ENCODE measurements around the gene CEP112. TPM values are rescaled to one million over a fixed set of nuclear protein-coding genes. Genes with fewer than 3 reads are reported as not detected.

CEP112 gene
- 10 to 100 TPM; 14.2 to 20.3 (median 14.3) TPM for polyA plus RNA-seq (ENCODE audit: insufficient read length in 4 of 4)

DNA sequence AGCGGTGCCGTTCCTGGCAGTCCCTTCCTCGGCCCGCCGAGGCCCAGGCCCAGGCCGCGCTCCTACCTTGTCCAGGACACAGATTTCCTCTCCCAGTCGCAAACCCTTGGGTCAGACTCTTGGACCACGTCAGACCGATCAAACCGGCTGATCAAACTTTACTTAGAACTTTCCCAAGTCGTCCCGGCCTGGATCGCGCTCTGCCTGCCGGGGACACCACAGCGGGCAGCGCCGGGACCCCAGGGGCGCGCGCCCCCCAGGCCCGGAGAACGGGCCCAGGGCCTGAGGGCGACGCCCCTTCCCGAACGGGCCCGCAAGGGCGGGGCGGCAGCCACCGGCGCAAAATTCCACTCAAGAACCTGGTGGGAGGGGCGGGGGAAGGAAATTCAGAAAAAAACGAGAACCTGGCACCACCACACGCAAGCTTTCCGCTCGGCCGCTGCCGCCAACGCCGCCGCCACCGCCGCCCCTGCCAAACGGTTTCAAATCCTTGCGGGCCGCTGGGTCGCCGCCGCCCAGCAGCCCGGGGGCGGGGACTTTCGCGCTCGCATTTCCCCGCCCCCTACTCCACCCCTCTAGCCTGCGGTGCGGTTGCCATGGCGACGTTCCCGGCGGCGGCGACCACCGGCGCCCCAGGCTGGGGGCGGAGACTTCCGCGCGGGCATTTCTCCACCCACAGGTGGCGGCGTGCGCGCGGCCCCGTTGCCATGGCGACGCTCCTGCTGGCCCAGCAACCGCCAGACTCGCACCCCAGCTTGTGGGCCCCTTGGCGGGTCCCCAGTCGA lies at the start of gene CEP112:
CEP112 (minus strand) TSS at position 541 of the 785 bp plus-strand sequence.
- peak; percentile 57 to 79 (median 68) for DNase-seq (ENCODE audit: low read depth in 4 of 4, low spot score in 2 of 4)

DNA sequence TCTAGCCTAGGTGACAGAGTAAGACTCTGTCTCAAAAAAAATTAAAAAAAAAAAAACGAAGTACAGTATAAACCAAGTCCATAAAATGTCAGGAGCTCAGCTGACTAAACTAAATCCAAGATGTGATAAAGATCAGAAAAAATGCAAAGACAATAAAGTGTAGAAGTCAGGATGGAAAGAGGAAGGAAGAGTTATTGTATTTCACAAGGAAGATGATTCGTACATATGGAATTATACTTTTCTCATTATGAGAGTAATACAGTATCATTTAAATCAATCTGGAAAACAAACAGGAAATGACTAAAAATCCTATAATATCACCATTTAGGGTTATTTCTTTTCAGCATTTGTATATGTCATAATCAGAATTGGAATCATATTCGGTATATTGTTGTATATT lies 48.7 kb upstream of the CEP112 start:
- DNase-seq (ENCODE audit: low read depth in 4 of 4, low spot score in 2 of 4), result no peak

DNA sequence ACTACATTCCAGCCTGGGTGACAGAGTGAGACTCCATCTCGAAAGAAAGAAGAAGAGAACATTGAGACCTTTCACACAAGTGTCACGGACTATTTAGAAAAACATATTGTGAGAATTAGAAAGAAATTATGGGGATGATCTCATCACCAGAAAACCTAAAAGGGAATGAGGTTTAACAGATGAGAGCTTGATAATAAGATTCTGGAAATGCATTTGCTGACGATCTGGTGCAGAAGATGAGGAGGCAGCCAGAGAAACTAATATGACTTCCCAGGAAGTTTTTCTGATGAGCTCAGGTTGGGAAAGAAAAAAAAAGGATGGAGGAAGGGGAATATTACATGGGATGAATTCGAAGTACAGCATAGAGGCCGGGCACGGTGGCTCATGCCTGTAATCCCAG lies 48.1 kb upstream of the CEP112 start:
- no peak for DNase-seq (ENCODE audit: low read depth in 4 of 4, low spot score in 2 of 4)

DNA sequence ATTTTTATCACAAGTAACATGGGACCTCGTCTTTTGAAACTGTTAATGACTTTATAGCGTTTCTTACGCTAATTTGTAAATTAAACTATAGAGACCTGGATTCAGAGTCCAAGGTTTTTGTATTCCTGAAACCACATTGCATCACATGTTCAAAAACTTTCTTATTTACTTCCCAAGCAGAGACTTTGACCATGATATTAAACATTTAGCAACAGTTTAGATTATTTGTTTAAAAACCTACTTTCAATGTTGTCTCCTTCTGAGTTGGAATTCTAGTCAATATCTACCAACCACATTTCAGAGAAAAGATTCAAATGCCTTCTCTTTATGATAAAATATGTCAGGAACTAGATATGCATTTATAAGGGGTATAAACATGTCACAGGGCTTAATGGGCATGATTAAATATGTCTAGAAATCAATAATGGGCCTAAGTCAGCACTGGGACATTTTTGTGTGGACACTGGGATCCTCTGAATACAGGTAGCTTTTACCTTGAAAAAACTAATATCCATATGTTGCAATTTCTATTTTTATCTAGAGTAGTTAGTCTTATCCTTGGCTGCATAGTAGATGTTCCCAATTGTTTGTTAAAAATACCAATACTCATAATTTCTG lies 43.6 kb upstream of the CEP112 start:
- no peak for DNase-seq (ENCODE audit: low read depth in 4 of 4, low spot score in 2 of 4)

DNA sequence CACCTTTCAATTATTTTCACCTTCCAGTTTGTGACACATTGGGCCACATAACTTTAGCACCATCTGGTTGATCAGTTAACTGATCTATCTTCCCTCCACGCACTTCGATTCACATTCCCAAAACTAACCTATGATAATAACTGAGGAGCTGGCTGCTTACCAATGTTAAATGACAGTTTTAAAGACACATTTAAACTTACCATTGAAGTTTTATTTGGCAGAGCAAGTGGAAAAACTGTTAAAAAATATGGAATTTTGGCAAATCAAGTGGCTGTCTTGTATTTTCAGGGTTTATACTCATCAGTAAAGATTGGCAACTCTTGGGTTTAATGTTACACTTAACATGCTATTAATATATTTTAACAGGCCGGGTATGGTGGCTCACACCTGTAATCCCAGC lies 42.7 kb upstream of the CEP112 start:
- DNase-seq (ENCODE audit: low read depth in 4 of 4, low spot score in 2 of 4), result no peak

DNA sequence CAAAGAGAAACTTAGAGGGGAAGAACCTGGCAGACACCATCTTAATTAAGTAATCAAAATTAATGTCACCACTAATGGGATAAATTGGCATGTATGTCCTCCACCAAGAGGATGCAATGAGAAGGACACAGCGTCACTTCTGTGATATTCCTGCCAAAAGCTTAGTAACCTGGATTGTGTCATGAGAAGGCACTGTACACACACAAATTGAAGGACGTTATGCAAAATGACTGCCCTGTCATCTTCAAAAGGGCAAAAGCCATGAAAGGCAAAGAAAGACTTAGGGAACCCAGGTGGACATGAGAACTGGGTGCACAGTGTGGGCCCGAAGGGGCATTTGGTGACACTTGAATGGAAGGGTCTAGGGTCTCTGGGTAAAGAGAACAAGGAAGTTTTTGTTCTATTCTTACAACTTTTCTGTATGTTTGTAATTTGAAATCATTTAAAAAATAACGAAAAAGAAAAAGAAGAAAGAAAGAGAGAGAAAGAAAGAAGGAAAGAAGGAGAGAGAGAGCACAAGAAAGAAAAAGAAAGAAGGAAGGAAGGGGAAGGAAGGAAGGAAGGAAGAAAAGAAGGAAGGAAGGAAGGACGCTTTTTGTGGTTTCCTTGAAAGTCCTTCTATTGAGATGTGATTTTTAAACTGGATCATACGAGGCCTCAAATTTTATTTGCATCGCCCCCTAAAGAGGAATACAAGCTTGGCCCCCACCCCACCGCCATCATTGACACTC lies 41.3 kb upstream of the CEP112 start:
- DNase-seq (ENCODE audit: low read depth in 4 of 4, low spot score in 2 of 4), result no peak

DNA sequence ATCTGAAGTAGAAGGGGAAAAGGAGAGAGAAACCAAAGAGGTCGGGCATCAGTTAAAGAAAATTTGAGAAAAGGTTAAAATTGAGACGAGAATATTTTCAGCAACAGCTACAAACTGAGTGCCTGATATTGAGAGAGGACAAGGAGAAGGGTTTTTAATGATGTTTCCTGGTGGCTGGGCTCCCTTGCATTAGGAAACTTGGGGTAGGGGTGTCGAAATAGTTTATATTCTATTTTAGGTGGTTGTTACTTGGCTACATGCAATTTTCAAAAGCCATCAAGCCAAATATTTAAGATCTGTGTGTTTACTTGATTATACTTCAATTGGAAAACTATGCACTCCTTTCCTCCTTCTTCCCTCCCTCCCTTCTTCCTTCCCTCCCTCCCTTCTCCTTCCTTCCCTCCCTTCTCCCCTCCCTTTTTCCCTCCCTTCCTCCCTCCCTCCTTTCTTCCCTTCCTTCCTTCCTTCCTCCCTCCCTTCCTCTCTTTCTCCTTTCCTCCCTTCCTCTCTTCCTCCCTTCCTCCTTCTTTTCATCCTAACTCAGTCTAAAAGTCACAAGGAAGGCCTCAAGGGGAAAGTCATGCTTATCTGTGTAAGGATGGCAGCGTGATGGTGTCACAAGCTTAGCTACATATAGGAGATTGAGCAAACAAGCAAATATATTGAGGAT lies 39.1 kb upstream of the CEP112 start:
- DNase-seq (ENCODE audit: low read depth in 4 of 4, low spot score in 2 of 4), result no peak

DNA sequence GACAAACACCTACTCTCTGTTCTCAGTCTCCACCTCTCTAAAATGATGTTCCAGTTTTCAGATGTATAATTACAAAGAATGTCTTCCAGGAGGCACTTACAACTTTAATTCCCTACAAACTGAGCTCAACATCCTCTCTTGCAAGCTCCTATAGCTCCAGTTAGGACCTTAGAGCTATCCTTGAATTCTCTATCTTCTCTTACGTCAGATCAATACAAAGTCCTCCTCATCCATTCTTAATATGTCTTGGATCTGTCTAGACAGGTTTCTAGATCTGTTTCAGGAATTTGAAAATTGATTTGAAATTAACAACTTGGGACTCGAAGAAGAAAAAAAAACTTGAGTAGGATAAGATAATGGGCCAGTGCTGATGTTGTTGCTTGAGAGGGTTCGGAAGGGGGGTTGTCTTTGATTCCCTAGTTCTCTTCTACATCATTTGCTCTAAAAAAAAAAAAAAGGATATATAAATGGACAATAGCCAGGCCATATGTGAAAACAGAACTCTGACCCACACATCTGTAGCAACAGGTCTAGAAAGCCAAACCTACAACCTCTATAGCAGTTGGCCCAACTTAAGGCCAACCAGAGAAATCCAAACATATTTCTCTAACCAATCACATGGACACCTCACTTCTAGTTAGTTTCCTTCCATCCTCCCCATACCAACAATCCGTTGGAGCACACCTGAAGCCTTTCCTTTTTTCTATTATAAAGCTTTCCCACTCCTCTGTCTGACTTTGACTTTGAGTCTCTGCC lies 38.0 kb upstream of the CEP112 start:
- DNase-seq (ENCODE audit: low read depth in 4 of 4, low spot score in 2 of 4), result no peak

DNA sequence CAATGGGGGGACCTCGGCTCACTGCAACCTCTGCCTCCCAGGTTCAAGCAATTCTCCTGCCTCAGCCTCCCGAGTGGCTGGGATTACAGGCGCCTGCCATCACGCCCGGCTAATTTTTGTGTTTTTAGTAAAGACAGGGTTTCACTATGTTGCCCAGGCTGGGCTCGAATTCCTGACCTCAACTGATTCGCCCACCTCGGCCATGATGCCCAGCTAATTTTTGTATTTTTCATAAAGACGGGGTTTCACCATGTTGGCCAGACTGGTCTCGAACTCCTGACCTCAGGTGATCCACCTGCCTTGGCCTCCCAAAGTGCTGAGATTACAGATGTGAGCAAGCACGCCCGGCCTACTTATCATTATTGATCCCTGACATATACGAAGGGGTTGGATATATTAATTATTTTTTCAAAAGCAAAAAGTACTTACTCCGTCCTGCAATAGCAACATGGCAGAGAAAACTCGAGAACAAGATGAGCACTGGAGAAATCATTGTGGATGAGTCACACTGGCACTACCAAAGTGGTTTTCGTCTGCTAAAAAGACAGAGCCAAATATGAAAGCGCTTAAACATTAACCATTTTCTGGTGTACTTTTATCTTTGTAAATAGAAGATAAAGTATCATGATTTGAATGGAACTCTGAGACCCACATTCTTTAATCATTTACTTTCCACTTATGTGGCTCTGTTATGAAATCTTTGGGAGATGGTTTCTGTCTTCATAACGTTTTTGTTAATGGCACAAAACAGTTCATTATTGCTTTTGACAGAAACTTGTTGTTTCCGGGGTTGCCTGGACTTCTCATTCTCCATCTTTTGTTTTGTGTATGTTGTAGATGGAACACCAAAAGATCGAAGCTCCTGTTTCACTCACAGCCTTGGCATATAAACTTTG lies 37.2 kb upstream of the CEP112 start, which contains the start of gene APOH:
APOH (minus strand) TSS at position 529 of the 896 bp plus-strand sequence; CDS start at position 493, 36 bp downstream.
- no peak for DNase-seq (ENCODE audit: low read depth in 4 of 4, low spot score in 2 of 4)

DNA sequence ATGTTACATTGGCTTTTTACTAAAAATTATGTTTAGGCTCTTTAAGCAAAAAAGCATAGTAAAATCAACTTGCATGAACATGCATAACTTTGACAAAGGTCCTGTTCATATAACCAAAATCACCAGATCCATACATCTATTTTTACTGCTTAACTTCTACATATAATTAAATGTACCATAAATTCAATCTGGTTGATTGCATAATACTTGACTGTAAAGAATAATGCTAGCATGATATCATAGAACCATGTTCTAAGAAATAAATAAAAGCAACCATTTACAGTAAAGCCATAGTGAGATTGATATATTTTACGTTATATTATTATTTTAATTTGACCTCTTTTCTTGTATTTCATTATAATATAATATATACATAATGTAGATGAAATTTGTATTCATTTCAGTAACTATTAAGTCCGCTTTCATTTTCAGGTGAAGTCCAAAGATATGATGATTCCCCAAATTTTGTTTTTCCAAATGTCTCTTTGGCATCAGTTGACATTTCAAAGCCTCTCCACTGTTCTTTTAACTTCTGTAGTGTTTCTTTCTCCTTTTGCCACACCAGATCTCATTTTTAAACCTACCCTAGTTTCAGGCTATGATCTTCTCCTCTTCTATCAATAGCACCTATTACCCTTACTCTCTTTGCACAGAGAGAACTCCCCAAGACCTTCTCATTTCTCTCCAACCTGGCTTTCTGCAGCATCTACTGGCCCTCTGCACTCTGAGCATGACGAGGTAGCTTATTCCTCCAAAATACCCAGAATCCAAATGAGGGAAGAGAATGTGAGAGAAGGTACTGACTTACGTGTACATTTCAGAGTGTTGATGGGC lies 35.5 kb upstream of the CEP112 start:
- no peak for DNase-seq (ENCODE audit: low read depth in 4 of 4, low spot score in 2 of 4)

DNA sequence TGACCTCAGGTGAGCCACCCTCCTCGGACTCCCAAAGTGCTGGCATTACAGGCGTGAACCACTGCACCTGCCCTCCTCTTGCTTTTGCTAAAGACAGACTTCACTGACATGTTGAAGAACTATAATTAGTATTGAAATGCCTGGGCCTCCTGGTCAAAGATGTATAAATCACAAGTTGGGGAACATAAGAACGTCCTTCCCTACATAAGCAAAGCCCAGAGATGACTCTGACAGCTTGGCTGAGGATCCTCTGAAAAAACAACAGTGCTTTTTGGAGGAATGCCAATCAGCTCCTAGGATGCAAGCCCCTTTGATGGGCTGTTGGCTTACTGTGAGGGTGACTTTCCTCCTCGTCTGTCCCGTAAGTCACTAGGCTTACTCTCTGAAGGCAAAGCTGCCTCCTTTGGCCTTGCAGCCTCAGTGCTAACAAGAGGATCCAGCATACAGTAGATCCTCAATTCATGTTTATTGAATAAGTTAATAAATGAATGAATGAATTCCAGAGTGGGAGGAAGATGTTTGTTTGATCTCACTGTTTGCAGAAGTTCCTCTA lies 30.9 kb upstream of the CEP112 start:
- no peak for DNase-seq (ENCODE audit: low read depth in 4 of 4, low spot score in 2 of 4)

DNA sequence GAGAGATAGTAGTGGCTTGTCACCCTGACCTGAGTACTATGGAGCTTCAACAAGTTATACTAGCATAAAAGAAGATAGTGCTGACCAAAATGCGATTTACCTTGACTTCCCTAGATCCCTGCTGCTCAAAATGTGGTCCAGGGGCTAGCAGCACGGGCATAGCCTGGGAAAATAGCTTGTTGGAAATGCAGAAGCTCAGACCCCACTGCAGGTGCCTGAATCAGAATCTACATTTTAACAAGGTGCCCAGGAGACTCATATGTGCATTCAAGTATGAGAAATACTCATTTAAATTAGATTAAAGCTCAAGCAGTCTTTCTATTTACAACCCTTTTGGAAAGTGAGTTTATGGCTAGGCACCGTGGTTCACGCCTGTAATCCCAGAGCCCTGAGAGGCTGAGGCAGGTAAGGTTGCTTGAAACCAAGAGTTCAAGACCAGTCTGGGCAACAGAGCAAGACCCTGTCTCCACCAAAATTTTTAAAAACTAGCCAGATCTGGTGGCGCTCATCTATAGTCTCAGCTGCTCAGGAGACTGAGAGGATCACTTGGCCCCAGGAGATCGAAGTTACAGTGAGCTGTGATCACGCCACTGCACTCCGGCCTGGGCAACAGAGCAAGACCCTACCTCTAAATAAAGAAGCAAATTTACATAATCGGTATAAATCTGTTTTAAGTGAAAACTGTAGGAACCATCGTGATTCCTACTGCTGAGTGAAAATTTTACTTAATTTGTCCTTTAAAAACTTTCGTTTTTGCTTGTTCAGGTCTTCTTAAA lies 30.0 kb upstream of the CEP112 start:
- DNase-seq (ENCODE audit: low read depth in 4 of 4, low spot score in 2 of 4), result no peak

DNA sequence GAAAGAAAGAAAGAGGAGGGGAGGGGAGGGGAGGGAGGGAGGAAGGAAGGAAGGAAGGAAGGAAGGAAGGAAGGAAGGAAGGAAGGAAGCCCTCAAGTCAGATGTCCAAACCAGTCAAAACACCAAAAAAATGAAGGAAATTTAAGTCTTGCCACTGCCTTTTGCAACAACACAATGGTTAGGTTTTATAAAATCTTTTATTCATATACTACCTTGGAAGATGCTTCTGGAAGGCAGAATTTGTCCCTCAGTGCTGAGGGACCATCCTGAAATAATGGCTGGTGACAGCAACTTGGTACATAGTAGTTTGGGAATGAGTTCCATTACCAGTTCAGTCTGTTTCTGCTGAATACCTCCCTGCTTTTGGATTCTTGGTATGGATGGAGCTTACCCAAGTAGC lies 29.4 kb upstream of the CEP112 start:
- no peak for DNase-seq (ENCODE audit: low read depth in 4 of 4, low spot score in 2 of 4)

DNA sequence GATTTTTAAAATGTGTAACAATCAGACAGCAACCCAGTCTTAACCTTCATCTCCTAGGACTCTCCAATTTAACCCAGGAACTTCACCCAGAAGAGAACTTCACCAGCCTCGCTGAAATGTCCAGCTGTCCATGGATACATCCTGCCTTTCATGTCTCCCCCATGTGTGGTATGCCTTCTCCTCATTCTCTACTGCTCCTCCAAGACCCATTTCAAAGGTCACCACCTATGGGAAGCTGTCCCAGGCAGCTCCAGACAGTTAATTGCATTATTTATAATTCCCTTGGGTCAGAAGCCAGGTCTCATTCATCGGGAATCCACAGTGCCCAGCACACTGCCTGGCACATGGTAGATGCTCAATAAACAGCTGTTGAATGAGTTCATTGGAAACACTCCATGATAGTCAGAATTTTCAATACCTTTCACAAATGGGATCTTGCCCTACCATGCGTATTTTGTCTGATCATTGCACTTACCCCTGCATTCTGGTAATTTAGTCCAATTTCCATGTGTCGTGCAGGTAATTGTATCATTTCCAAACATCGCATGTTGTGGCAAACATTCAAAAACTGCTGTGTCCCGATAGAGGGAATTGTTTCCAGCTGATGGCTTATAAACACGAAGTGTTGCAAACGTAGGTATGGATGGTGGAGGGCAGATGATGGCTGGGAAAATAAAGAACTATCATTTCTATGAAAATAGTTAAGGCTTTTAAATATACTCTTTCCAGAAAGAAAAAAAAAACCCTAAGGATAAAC lies 28.3 kb upstream of the CEP112 start:
- DNase-seq (ENCODE audit: low read depth in 4 of 4, low spot score in 2 of 4), result no peak

DNA sequence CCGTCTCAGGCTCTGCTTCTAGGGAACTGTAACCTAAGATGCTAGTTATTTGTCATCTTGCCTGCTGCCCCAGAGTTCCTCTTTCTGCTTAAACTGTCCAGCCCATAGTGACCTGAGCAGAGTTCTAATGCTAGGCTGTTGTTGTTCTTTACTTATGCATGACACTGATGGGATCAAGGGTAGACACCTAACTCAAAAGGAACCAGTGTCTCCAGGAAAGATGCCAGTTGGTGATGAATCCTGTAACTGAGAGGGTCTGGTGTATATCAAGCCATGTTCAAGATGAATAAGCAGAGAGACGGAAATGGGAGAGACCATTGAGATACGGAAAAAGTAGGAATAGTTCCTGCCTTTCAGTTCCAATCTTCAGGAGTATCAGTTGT lies 23.6 kb upstream of the CEP112 start:
- DNase-seq (ENCODE audit: low read depth in 4 of 4, low spot score in 2 of 4), result no peak

DNA sequence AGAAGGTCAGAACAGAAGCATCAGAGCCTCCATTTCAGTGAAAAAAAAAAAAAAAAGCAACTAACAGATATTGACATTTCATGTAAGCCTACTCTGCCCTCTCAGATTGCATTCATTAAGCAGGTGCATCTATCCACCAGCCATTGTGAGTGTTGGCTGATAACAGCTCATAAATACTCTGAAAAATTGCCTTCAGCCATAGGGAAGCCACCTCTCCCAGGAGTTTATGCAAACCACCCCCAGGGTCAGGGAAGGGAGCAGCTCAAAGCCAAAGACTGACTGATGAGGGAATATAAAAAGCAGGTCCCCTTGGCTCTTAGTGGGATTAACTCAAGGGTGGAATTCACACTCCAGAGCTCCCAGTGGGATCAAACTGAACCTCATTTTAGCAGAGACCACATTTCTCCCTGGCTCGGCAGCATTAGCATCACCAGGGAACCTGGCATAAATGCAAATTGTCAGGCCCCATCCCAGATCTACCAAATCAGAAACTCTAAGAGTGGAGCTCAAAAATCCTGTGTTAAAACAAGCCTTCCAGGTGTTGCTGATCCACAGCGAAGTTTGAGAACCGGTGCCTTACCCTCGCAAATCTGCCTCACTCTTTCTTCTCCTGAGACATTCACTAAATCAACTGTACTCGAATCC lies 23.1 kb upstream of the CEP112 start:
- no peak for DNase-seq (ENCODE audit: low read depth in 4 of 4, low spot score in 2 of 4)
